K562 (cell line): Measurements from ENCODE around the gene KCTD13. TPM values are rescaled to one million over a fixed set of nuclear protein-coding genes. Genes with fewer than 3 reads are reported as not detected.

Experiments
- ATAC-seq: fragments of 200-7000 bp; cut with Tn5 transposase; 3 replicates; pipeline ENCODE4 v1.9.1; 2020; ENCODE audit warnings: moderate library complexity
- BruUV-seq: library from RNA; stranded (reverse); fragments of 400-500 nt; replicated peaks from 2 replicates; lab custom pipeline; 2021; lab: Mats Ljungman, UMichigan
- CTCF ChIA-PET: fragments of 300-600 bp; formaldehyde crosslinking; extraction: SDS; loops from one replicate; lab custom pipeline; 2021; ENCODE audit warnings: low intra/inter-chr PET ratio; lab: Yijun Ruan, JAX
- POLR2A ChIA-PET: fragments of 300-600, 350-650 bp; sonication (Branson Sonifier 250); formaldehyde crosslinking; extraction: SDS; loops from one replicate; lab custom pipeline; 2021; ENCODE audit warnings: antibody characterized with exemption, inconsistent platforms; lab: Yijun Ruan, JAX
- DNase-seq, 4 experiments: peaks; one replicate each; pipeline versions ENCODE4 v3.0.0 to v3.0.0-alpha.2; 2011 to 2018; ENCODE audit warnings: low spot score in 3 of 4, mixed read lengths in 3 of 4; ENCODE audit errors: extremely low read depth in 1 of 4
- FAIRE-seq: peaks from 2 replicates; lab custom pipeline; 2011; peaks lifted over from hg19 to GRCh38; lab: Jason Lieb, UNC
- H2AFZ ChIP-seq: 2 replicates; pipeline ENCODE4 v1.6.0; 2011; ENCODE audit warnings: low read depth, low read length, control low read depth, inconsistent platforms
- H3K27ac ChIP-seq: fragments of 200-600 bp; 3 replicates; pipeline ENCODE4 v1.8.0; 2011; ENCODE audit warnings: low read depth, mild to moderate bottlenecking, control low read depth, inconsistent platforms, low read length, moderate library complexity, mixed read lengths; ENCODE audit errors: extremely low read depth
- H3K27me3 ChIP-seq, 2 experiments: fragments of 300-600 bp in 1 of 2; 2 replicates in 1 of 2; 3 replicates in 1 of 2; pipeline versions ENCODE4 v1.6.0 to v1.8.0; 2011; ENCODE audit warnings: inconsistent platforms in 2 of 2, low read length in 2 of 2, mild to moderate bottlenecking in 1 of 2, mixed read lengths in 1 of 2, moderate library complexity in 1 of 2; ENCODE audit not compliant: control insufficient read depth in 2 of 2, insufficient read depth in 2 of 2
- H3K36me3 ChIP-seq: fragments of 300-600 bp; 3 replicates; pipeline ENCODE4 v1.8.0; 2011; ENCODE audit warnings: mild to moderate bottlenecking, low read length, inconsistent platforms; ENCODE audit not compliant: control insufficient read depth, insufficient read depth
- H3K4me1 ChIP-seq, 2 experiments: fragments of 200-600 bp in 1 of 2; replicated peaks in 1 of 2; 2 replicates in 1 of 2; 3 replicates in 1 of 2; pipeline versions ENCODE4 v1.5.1 to v1.8.0; 2011; ENCODE audit warnings: inconsistent platforms in 2 of 2, low read length in 2 of 2, mild to moderate bottlenecking in 1 of 2, mixed read lengths in 1 of 2, moderate library complexity in 1 of 2; ENCODE audit not compliant: control insufficient read depth in 2 of 2, insufficient read depth in 2 of 2
- H3K4me2 ChIP-seq: 2 replicates; pipeline ENCODE4 v1.6.1; 2011; ENCODE audit warnings: low read length, control low read depth, inconsistent platforms, mixed read lengths; ENCODE audit not compliant: insufficient read depth
- H3K4me3 ChIP-seq: fragments of 200-600 bp; sonication (generic), shearing (Covaris generic); 2 replicates; pipeline ENCODE4 v1.5.1; 2016; ENCODE audit warnings: control low read depth, inconsistent platforms
- H3K79me2 ChIP-seq: fragments of 200-600 bp; 3 replicates; pipeline ENCODE4 v1.8.0; 2011; ENCODE audit warnings: low read length, inconsistent platforms; ENCODE audit not compliant: control insufficient read depth, insufficient read depth
- H3K9ac ChIP-seq, 2 experiments: 2 replicates each; pipeline versions ENCODE4 v1.6.0 to v1.6.1; 2011; ENCODE audit warnings: low read depth in 2 of 2, low read length in 2 of 2, control low read depth in 1 of 2, inconsistent platforms in 1 of 2, mild to moderate bottlenecking in 1 of 2, mixed read lengths in 1 of 2; ENCODE audit not compliant: insufficient read depth in 1 of 2
- H3K9me1 ChIP-seq: one replicate; pipeline ENCODE4 v1.6.0; 2011; ENCODE audit warnings: inconsistent platforms, mild to moderate bottlenecking, low read length, moderate library complexity; ENCODE audit not compliant: control insufficient read depth, insufficient read depth
- H3K9me3 ChIP-seq: replicated peaks from 2 replicates; pipeline ENCODE4 v1.5.1; 2011; ENCODE audit warnings: low read depth, low read length, inconsistent platforms; ENCODE audit not compliant: control insufficient read depth, insufficient read depth
- H4K20me1 ChIP-seq: replicated peaks from 2 replicates; pipeline ENCODE4 v1.6.1; 2011; ENCODE audit warnings: low read length, inconsistent platforms, mixed read lengths; ENCODE audit not compliant: control insufficient read depth, insufficient read depth
- GABPB1 ChIP-seq: sonication (generic); formaldehyde crosslinking; IDR thresholded peaks from 2 replicates; pipeline ENCODE4 v1.8.0; 2022; ENCODE audit warnings: mild to moderate bottlenecking, missing genetic modification reagents
- HMG20B ChIP-seq: fragments of 250-450 bp; sonication (Bioruptor Pico); IDR thresholded peaks from 2 replicates; pipeline ENCODE4 v1.5.0; 2021; ENCODE audit warnings: mild to moderate bottlenecking
- SIN3A ChIP-seq, 2 experiments: fragments of 150-350 bp in 1 of 2; IDR thresholded peaks; 2 replicates each; pipeline ENCODE4 v1.6.1; 2011 to 2016; ENCODE audit warnings: borderline replicate concordance in 2 of 2, low read depth in 2 of 2, low read length in 2 of 2, mild to moderate bottlenecking in 2 of 2, moderate library complexity in 2 of 2; ENCODE audit not compliant: control insufficient read depth in 1 of 2
- STAG1 ChIP-seq: sonication (generic); formaldehyde crosslinking; IDR thresholded peaks from 2 replicates; pipeline ENCODE4 v1.5.0; 2020; ENCODE audit warnings: missing genetic modification reagents, borderline replicate concordance
- SUPT5H ChIP-seq: fragments of 450-650 bp; IDR thresholded peaks from 2 replicates; pipeline ENCODE4 v1.6.1; 2016
- WGBS: fragments of 100-300 bp; shearing (Covaris generic); methylation state at CpG from one replicate; pipeline ENCODE4 v1.1.6; 2016; ENCODE audit warnings: low coverage, mixed read lengths; ENCODE audit not compliant: insufficient coverage; ENCODE audit errors: missing lambda C conversion rate; 5-methylcytosine and 5-hydroxymethylcytosine counted together
- in situ Hi-C: fragments of 300-500 bp; cut with MboI; formaldehyde crosslinking; loops from 4 replicates; pipeline ENCODE4 v1.15.0; 2018; ENCODE audit warnings: inconsistent platforms, mixed read lengths
- intact Hi-C: fragments of 100-400 bp; cut with micrococcal nuclease; formaldehyde crosslinking; loops from 2 replicates; pipeline ENCODE4 v1.14.2; 2022
- polyA plus RNA-seq, 8 experiments: library from polyadenylated mRNA; depleted of rRNA in 4 of 8; stranded (reverse) in 5 of 8; unstranded in 3 of 8; fragments of >200 nt; fragmentation: Nextera tagmentation in 2 of 8; fragmentation: Illumina TruSeq in 1 of 8; extraction: Ambion mirVana in 2 of 8; extraction: Trizol in 1 of 8; gene quantifications; 2 replicates each; pipeline versions ENCODE4 v1.2.1 to v1.2.3, GENCODE V29; 2011 to 2014; ENCODE audit warnings: inconsistent platforms in 1 of 8, missing spikeins in 1 of 8
- total RNA-seq, 7 experiments: library from RNA; depleted of rRNA in 6 of 7; stranded (reverse); fragments of >200 nt in 6 of 7; fragmentation: Illumina TruSeq in 2 of 7; extraction: Trizol in 2 of 7; gene quantifications; 2 replicates each; pipeline versions ENCODE4 v1.2.1 to v1.2.3, GENCODE V29; 2011 to 2021; ENCODE audit warnings: low replicate concordance in 1 of 7
- TF ChIP-seq, protein P1 (sequence below): fragments of 450-650 bp; IDR thresholded peaks from 2 replicates; pipeline ENCODE4 v1.6.1; 2016
- TF ChIP-seq, protein P2 (sequence below): fragments of 450-650 bp; IDR thresholded peaks from 2 replicates; pipeline ENCODE4 v1.6.1; 2016; ENCODE audit warnings: borderline replicate concordance
- TF ChIP-seq, protein P3 (sequence below): sonication (generic); formaldehyde crosslinking; IDR thresholded peaks from 2 replicates; pipeline ENCODE4 v1.8.0; 2023; ENCODE audit warnings: missing genetic modification reagents, mild to moderate bottlenecking, borderline replicate concordance
- TF ChIP-seq, protein P4 (sequence below), 3 experiments: IDR thresholded peaks in 2 of 3; conservative IDR thresholded peaks in 1 of 3; 2 replicates each; pipeline ENCODE4 v1.5.1; 2011 to 2012; ENCODE audit warnings: low read length in 3 of 3, mild to moderate bottlenecking in 3 of 3, control low read depth in 2 of 3, improper control_type of control experiment in 1 of 3, inconsistent platforms in 1 of 3, low read depth in 1 of 3, mixed read lengths in 1 of 3, moderate library complexity in 1 of 3; ENCODE audit not compliant: insufficient read depth in 2 of 3

The KCTD13 gene
- total and polyA plus RNA-seq, 9 of the 15 experiments (the other 6 are each of a cell fraction or from before 2014, with no cell fraction given) = 1.0 to 20.6 (median 9.8) TPM

GRCh38 chr16:29862383-29862883 is 63.6 kb downstream of the KCTD13 start:
- no peaks in the 10 kb centered on the region for H3K9me1 ChIP-seq
- H3K27ac ChIP-seq = peak overlapping the region; percentile 99
- H3K36me3 ChIP-seq = peaks cover 27% of the 10 kb centered on the region; the same call in 2 of the 3 replicates
- in situ Hi-C loops (no loop called here), intact Hi-C loops (loop anchor here (5.0 kb wide), 1 partner anchor 145 kb away; no protein-coding TSS in a partner anchor)
- BruUV-seq = no TSS peak
- ATAC-seq = peak; percentile 33
- POLR2A ChIA-PET = interaction anchor here (0.9 to 1.5 kb wide), 3 partner anchors 8 to 143 kb away, joined by 3 to 6 read pairs (median 4); no protein-coding TSS in a partner anchor
- peaks cover 11% of the 10 kb centered on the region; the same call in 2 of the 3 replicates for H3K79me2 ChIP-seq
- peak overlapping the region; percentile 96 for H3K4me2 ChIP-seq
- H3K9me3 ChIP-seq = no peaks in the 10 kb centered on the region
- peak overlapping the region; percentile 93; a peak in 3 of 4 replicates for H3K9ac ChIP-seq
- CTCF ChIA-PET = interaction anchor here (1.3 to 1.7 kb wide), 2 partner anchors 142 to 159 kb away, joined by 5 to 7 read pairs; no protein-coding TSS in a partner anchor
- 4% methylated on average over 22 of the region's 27 CpGs for whole genome bisulfite sequencing
- H3K4me1 ChIP-seq = peaks cover 0 to 32% of the 10 kb centered on the region in 2 experiments; a peak in 3 of 5 replicates
- peak in 3 of 4 experiments; percentile 28 to 38 (median 30) for DNase-seq
- peak overlapping the region; percentile 99 for H2AFZ ChIP-seq
- H3K4me3 ChIP-seq = peak overlapping the region; percentile 98
- no peaks in the 10 kb centered on the region; a peak in 1 of 5 replicates for H3K27me3 ChIP-seq
- FAIRE-seq = no peak
- H4K20me1 ChIP-seq = no peaks in the 10 kb centered on the region
- 0 out of 2 replicates have a peak, but pooled peaks have one; percentile 10 for TF ChIP-seq GABPB1
- 0 out of 4 replicates have a peak, but pooled peaks of 1 of the 2 experiments have one; percentile 5 for TF ChIP-seq SIN3A (IDR thresholded peaks at IDR 0.05; ENCODE audit: borderline replicate concordance in 2 of 2, control insufficient read depth in 1 of 2, low read depth in 2 of 2, low read length in 2 of 2)
- TF ChIP-seq, protein P1, sequence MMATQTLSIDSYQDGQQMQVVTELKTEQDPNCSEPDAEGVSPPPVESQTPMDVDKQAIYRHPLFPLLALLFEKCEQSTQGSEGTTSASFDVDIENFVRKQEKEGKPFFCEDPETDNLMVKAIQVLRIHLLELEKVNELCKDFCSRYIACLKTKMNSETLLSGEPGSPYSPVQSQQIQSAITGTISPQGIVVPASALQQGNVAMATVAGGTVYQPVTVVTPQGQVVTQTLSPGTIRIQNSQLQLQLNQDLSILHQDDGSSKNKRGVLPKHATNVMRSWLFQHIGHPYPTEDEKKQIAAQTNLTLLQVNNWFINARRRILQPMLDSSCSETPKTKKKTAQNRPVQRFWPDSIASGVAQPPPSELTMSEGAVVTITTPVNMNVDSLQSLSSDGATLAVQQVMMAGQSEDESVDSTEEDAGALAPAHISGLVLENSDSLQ = peak; percentile 48; the same call in 1 of the 2 replicates
- TF ChIP-seq HMG20B (CRISPR knock-in tag) = no peak
- peak; percentile 50; the same call in 1 of the 2 replicates for TF ChIP-seq STAG1
- TF ChIP-seq, protein P2, sequence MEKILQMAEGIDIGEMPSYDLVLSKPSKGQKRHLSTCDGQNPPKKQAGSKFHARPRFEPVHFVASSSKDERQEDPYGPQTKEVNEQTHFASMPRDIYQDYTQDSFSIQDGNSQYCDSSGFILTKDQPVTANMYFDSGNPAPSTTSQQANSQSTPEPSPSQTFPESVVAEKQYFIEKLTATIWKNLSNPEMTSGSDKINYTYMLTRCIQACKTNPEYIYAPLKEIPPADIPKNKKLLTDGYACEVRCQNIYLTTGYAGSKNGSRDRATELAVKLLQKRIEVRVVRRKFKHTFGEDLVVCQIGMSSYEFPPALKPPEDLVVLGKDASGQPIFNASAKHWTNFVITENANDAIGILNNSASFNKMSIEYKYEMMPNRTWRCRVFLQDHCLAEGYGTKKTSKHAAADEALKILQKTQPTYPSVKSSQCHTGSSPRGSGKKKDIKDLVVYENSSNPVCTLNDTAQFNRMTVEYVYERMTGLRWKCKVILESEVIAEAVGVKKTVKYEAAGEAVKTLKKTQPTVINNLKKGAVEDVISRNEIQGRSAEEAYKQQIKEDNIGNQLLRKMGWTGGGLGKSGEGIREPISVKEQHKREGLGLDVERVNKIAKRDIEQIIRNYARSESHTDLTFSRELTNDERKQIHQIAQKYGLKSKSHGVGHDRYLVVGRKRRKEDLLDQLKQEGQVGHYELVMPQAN = peak; percentile 19; the same call in 1 of the 2 replicates
- TF ChIP-seq, protein P3, sequence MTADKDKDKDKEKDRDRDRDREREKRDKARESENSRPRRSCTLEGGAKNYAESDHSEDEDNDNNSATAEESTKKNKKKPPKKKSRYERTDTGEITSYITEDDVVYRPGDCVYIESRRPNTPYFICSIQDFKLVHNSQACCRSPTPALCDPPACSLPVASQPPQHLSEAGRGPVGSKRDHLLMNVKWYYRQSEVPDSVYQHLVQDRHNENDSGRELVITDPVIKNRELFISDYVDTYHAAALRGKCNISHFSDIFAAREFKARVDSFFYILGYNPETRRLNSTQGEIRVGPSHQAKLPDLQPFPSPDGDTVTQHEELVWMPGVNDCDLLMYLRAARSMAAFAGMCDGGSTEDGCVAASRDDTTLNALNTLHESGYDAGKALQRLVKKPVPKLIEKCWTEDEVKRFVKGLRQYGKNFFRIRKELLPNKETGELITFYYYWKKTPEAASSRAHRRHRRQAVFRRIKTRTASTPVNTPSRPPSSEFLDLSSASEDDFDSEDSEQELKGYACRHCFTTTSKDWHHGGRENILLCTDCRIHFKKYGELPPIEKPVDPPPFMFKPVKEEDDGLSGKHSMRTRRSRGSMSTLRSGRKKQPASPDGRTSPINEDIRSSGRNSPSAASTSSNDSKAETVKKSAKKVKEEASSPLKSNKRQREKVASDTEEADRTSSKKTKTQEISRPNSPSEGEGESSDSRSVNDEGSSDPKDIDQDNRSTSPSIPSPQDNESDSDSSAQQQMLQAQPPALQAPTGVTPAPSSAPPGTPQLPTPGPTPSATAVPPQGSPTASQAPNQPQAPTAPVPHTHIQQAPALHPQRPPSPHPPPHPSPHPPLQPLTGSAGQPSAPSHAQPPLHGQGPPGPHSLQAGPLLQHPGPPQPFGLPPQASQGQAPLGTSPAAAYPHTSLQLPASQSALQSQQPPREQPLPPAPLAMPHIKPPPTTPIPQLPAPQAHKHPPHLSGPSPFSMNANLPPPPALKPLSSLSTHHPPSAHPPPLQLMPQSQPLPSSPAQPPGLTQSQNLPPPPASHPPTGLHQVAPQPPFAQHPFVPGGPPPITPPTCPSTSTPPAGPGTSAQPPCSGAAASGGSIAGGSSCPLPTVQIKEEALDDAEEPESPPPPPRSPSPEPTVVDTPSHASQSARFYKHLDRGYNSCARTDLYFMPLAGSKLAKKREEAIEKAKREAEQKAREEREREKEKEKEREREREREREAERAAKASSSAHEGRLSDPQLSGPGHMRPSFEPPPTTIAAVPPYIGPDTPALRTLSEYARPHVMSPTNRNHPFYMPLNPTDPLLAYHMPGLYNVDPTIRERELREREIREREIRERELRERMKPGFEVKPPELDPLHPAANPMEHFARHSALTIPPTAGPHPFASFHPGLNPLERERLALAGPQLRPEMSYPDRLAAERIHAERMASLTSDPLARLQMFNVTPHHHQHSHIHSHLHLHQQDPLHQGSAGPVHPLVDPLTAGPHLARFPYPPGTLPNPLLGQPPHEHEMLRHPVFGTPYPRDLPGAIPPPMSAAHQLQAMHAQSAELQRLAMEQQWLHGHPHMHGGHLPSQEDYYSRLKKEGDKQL (CRISPR knock-in tag) = no peak
- TF ChIP-seq SUPT5H = no peak
- TF ChIP-seq, protein P4, sequence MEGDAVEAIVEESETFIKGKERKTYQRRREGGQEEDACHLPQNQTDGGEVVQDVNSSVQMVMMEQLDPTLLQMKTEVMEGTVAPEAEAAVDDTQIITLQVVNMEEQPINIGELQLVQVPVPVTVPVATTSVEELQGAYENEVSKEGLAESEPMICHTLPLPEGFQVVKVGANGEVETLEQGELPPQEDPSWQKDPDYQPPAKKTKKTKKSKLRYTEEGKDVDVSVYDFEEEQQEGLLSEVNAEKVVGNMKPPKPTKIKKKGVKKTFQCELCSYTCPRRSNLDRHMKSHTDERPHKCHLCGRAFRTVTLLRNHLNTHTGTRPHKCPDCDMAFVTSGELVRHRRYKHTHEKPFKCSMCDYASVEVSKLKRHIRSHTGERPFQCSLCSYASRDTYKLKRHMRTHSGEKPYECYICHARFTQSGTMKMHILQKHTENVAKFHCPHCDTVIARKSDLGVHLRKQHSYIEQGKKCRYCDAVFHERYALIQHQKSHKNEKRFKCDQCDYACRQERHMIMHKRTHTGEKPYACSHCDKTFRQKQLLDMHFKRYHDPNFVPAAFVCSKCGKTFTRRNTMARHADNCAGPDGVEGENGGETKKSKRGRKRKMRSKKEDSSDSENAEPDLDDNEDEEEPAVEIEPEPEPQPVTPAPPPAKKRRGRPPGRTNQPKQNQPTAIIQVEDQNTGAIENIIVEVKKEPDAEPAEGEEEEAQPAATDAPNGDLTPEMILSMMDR (IDR thresholded peaks at IDR 0.05 in 2 of 3, conservative IDR thresholded peaks at IDR 0.05 in 1 of 3; ENCODE audit: insufficient read depth in 2 of 3, low read depth in 1 of 3, low read length in 3 of 3) = peak in 2 of 3 experiments; percentile 20 to 23; a peak in 3 of 6 replicates
